GM19397 (cell line): ENCODE measurements around the gene CAV2.

Experiments used
- ATAC-seq: cut with Tn5 transposase; IDR thresholded peaks from one replicate; pipeline ENCODE4 v1.9.1; 2021; ENCODE audit warnings: mild to moderate bottlenecking, moderate library complexity; ENCODE audit not compliant: unreplicated experiment

Gene CAV2

GRCh38 chr7:116494472-116494871, 5.1 kb upstream of the CAV2 start:
- ATAC-seq: no peak

- no peak for ATAC-seq
Measured at GRCh38 chr7:116495736-116496135, 3.8 kb upstream of the CAV2 start.

- ATAC-seq: no peak
Measured at GRCh38 chr7:116496653-116497052, 2.9 kb upstream of the CAV2 start.

- no peak for ATAC-seq
Measured at GRCh38 chr7:116497708-116498107, 1.8 kb upstream of the CAV2 start.

- no peak for ATAC-seq
Measured at GRCh38 chr7:116500078-116500853, 728 bp downstream of the CAV2 start.

- ATAC-seq: no peak
Measured at GRCh38 chr7:116501425-116502167, 2.1 kb downstream of the CAV2 start.

- ATAC-seq: no peak
Measured at GRCh38 chr7:116502201-116503096, 2.9 kb downstream of the CAV2 start.

- ATAC-seq: no peak
Measured at GRCh38 chr7:116503835-116504234, 4.3 kb downstream of the CAV2 start.

GRCh38 chr7:116505278-116505677, 5.7 kb downstream of the CAV2 start:
- ATAC-seq: no peak

GRCh38 chr7:116505823-116506222, 6.3 kb downstream of the CAV2 start:
- ATAC-seq: no peak

GRCh38 chr7:116509982-116510579, 10.5 kb downstream of the CAV2 start:
- ATAC-seq: no peak

- ATAC-seq: no peak
Measured at GRCh38 chr7:116510795-116511194, 11.3 kb downstream of the CAV2 start.

GRCh38 chr7:116511552-116512519, 12.3 kb downstream of the CAV2 start:
- ATAC-seq: peak; percentile 98

GRCh38 chr7:116512520-116513188, 13.1 kb downstream of the CAV2 start:
- ATAC-seq: peak; percentile 7

GRCh38 chr7:116515584-116515983, 16.0 kb downstream of the CAV2 start:
- ATAC-seq: no peak

- no peak for ATAC-seq
Measured at GRCh38 chr7:116516324-116516723, 16.8 kb downstream of the CAV2 start.

GRCh38 chr7:116517626-116518025, 18.1 kb downstream of the CAV2 start:
- no peak for ATAC-seq

- ATAC-seq: no peak
Measured at GRCh38 chr7:116518961-116519360, 19.4 kb downstream of the CAV2 start.

- no peak for ATAC-seq
Measured at GRCh38 chr7:116521046-116521664, 21.6 kb downstream of the CAV2 start.
